DOHH2 (cell line): ENCODE measurements around the gene ANKRD33B.

Experiments
- CTCF ChIP-seq: fragments of 200-600 bp; sonication (generic); IDR thresholded peaks from one replicate; pipeline ENCODE4 v1.5.1; 2014; ENCODE audit warnings: antibody characterized with exemption, mild to moderate bottlenecking, low read depth, low read length; ENCODE audit not compliant: poor library complexity, severe bottlenecking
- EZH2phosphoT487 ChIP-seq: fragments of 200-600 bp; sonication (generic); IDR thresholded peaks from 2 replicates; pipeline ENCODE4 v1.6.1; 2017; ENCODE audit warnings: borderline replicate concordance, mild to moderate bottlenecking, antibody characterized with exemption, low read length, moderate library complexity, mixed read lengths

- no peak for TF ChIP-seq CTCF
- TF ChIP-seq EZH2phosphoT487 = no peak
Observed at GRCh38 chr5:10588779-10589447, 25.0 kb downstream of the ANKRD33B start.
